T-helper 1 cell (primary cell): Measurements from ENCODE around the gene C1QTNF3.
"Not testable (repeated sequence)": the region's sequence is repeated elsewhere in the genome, so short reads cannot be mapped to it uniquely, and the experiment has no call there.

ENCODE experiments used
- DNase-seq, 5 donors: peaks; one replicate each; pipeline ENCODE4 v3.0.0-alpha.2; 2012 to 2020
- total RNA-seq, 4 donors: gene quantifications; one replicate each; lab custom pipeline; 2026; lab: John Stamatoyannopoulos, UW

The C1QTNF3 gene
- 0.59 to 3.2 (median 2.6) reads per million in 4 donors for total RNA-seq

- DNase-seq, result no peak
Measured at GRCh38 chr5:34043099-34043876, at the start of gene C1QTNF3. Gene C1QTNF3, minus strand, starts transcription at chr5:34043213. Its CDS starts 88 bp downstream, at chr5:34043125.

- DNase-seq, result not testable (repeated sequence)
Measured at GRCh38 chr5:34091039-34091438, 48.0 kb upstream of the C1QTNF3 start.

GRCh38 chr5:34089802-34090201 lies 46.8 kb upstream of the C1QTNF3 start:
- not testable (repeated sequence) for DNase-seq

- DNase-seq, result not testable (repeated sequence)
Measured at GRCh38 chr5:34087728-34088127, 44.7 kb upstream of the C1QTNF3 start.

- not testable (repeated sequence) for DNase-seq
Measured at GRCh38 chr5:34083898-34084297, 40.9 kb upstream of the C1QTNF3 start.

- not testable (repeated sequence) for DNase-seq
Measured at GRCh38 chr5:34079505-34079904, 36.5 kb upstream of the C1QTNF3 start.

- DNase-seq, result not testable (repeated sequence)
Measured at GRCh38 chr5:34077636-34078035, 34.6 kb upstream of the C1QTNF3 start.

- not testable (repeated sequence) for DNase-seq
Measured at GRCh38 chr5:34076719-34077364, 33.8 kb upstream of the C1QTNF3 start.

GRCh38 chr5:34074472-34074871 lies 31.5 kb upstream of the C1QTNF3 start:
- not testable (repeated sequence) for DNase-seq

GRCh38 chr5:34074071-34074470 lies 31.1 kb upstream of the C1QTNF3 start:
- DNase-seq, result not testable (repeated sequence)

- not testable (repeated sequence) for DNase-seq
Measured at GRCh38 chr5:34070626-34071025, 27.6 kb upstream of the C1QTNF3 start.

GRCh38 chr5:34064656-34065055 lies 21.6 kb upstream of the C1QTNF3 start:
- no peak for DNase-seq

GRCh38 chr5:34062419-34062818 lies 19.4 kb upstream of the C1QTNF3 start:
- no peak for DNase-seq

GRCh38 chr5:34061993-34062392 lies 19.0 kb upstream of the C1QTNF3 start:
- DNase-seq, result no peak

- DNase-seq, result no peak
Measured at GRCh38 chr5:34059977-34060376, 17.0 kb upstream of the C1QTNF3 start.

GRCh38 chr5:34058532-34058931 lies 15.5 kb upstream of the C1QTNF3 start:
- DNase-seq, result no peak

GRCh38 chr5:34057569-34057968 lies 14.6 kb upstream of the C1QTNF3 start:
- no peak for DNase-seq

GRCh38 chr5:34057118-34057517 lies 14.1 kb upstream of the C1QTNF3 start:
- no peak for DNase-seq

GRCh38 chr5:34055667-34056066 lies 12.7 kb upstream of the C1QTNF3 start:
- no peak for DNase-seq

- no peak for DNase-seq
Measured at GRCh38 chr5:34054400-34054729, 11.4 kb upstream of the C1QTNF3 start.

- no peak for DNase-seq
Measured at GRCh38 chr5:34053571-34054399, 10.8 kb upstream of the C1QTNF3 start.

- no peak for DNase-seq
Measured at GRCh38 chr5:34053133-34053532, 10.1 kb upstream of the C1QTNF3 start.

- no peak for DNase-seq
Measured at GRCh38 chr5:34051374-34051980, 8.5 kb upstream of the C1QTNF3 start.
